GM12873 (cell line): ENCODE results near the gene EVC.

Source experiments
- CTCF ChIP-seq: IDR thresholded peaks from 2 replicates; pipeline ENCODE4 v1.5.1; 2012; ENCODE audit warnings: low read depth, mild to moderate bottlenecking, moderate library complexity, low read length, control low read depth; ENCODE audit not compliant: insufficient read depth; ENCODE audit errors: missing control alignments

The EVC gene

GRCh38 chr4:5683566-5683965 is 27.4 kb upstream of the EVC start:
- TF ChIP-seq CTCF, result no peak

GRCh38 chr4:5685296-5685695 is 25.7 kb upstream of the EVC start:
- no peak for TF ChIP-seq CTCF

GRCh38 chr4:5686338-5686737 is 24.7 kb upstream of the EVC start:
- TF ChIP-seq CTCF, result no peak

GRCh38 chr4:5689065-5689464 is 21.9 kb upstream of the EVC start:
- no peak for TF ChIP-seq CTCF

- TF ChIP-seq CTCF, result no peak
Measured at GRCh38 chr4:5691491-5692132, 19.4 kb upstream of the EVC start.

- no peak for TF ChIP-seq CTCF
Measured at GRCh38 chr4:5693871-5694270, 17.1 kb upstream of the EVC start.

GRCh38 chr4:5696341-5696740 is 14.7 kb upstream of the EVC start:
- TF ChIP-seq CTCF, result no peak
